T-helper 9 cell (primary cell): ENCODE results near the gene SET.

Experiments
- DNase-seq: peaks from one replicate; pipeline ENCODE4 v3.0.0-alpha.2; 2020

Gene SET

DNA sequence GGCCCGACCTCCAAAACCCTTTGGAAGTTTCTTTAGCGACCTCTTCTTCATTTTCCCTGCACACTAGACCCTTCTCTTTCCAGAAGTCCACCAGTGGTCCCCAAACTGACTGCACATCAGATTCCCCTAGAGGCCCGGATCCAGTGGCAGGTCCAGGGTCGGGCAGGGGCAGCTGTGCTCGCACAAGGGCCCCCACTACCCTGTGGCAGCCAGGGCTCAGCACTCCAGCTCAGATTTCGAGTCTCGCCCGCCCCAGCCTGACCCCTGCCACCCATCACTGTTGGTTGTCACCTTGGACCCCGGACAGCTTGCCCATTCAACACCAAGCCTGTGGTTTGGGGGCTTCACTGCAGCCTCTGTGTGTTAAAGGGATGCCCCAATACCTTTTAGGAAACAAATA is 42.7 kb downstream of the SET start:
- no peak for DNase-seq

DNA sequence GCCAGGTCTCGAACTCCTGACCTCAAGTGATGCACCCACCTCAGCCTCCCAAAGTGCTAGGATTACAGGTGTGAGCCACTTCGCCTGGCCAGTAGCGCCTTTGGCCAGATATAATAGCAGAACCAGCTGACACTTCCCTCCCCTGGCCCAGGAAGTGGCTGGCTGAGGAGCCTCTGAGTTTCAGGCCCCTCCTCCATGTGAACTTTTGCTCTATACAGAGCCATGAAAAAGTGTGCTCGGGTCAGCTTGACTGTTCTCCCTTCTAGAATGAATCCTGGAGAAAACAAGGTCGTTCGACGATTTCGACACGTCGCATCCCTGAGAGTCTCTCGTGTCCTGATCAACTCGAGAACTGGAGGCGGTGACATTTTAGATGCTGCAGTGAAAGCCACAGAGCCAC is 43.6 kb downstream of the SET start:
- no peak for DNase-seq

- DNase-seq, result no peak
These were observed 44.2 kb downstream of the SET start for GRCh38 chr9:128733256-128733655.

DNA sequence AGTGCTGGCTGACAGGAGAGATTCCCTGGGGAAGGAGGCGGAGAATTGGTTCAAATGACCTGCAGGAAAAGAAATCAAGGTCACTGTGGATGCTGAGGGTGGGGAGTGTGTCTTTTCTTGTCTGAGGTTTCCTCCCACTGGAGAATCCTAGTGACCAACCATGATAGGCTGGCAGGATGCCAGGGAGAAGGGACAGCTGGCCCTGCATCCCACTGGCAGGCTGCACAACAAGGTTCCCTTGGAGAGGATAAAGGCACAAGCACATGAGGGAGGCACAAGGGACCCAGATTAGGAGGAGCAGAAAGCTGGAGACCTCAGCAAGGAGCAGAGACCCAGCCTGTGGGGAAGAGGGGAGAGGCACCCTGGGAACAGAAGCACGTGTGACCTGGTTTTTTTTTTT is 46.4 kb downstream of the SET start:
- no peak for DNase-seq

- DNase-seq, result no peak
These were observed 53.4 kb downstream of the SET start for GRCh38 chr9:128742401-128742800.

DNA sequence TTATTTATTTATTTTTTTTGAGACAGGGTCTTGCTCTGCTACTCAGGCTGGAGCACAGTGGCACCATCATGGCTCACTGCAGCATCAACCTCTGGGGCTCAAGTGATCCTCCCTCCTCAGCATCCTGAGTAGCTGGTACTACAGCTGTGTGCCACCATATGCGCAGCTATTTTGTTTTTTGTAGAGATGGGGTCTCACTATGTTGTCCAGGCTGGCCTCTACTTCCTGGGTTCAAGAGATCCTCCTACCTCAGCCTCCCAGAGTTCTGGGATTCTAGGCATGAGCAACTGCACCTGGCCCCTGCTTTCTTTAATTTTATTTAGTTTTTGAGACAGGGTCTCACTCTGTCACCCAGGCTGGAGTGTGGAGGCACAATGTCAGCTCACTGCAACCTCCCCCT is 54.4 kb downstream of the SET start:
- no peak for DNase-seq
